ENCODE data around the gene MIDN.

MIDN gene

GRCh38 chr19:1278074-1278473 is 29.7 kb downstream of the MIDN start:
- peaks cover 2 to 46% (median 27%) of the 10 kb centered on the region in 4 experiments for H3K36me3 ChIP-seq (ENCODE audit: control insufficient read depth in 4 of 4, insufficient read depth in 4 of 4, low read length in 3 of 4)
- H3K4me1 ChIP-seq (ENCODE audit: control extremely low read depth in 1 of 4, control insufficient read depth in 4 of 4, insufficient read depth in 4 of 4, low read length in 3 of 4) = peaks cover 0 to 32% (median 30%) of the 10 kb centered on the region in 4 experiments
- DNase-seq = no peak
- peaks cover 0 to 6% (median 0%) of the 10 kb centered on the region in 5 experiments for H3K27me3 ChIP-seq (replicated peaks in 2 of 5; ENCODE audit: control insufficient read depth in 4 of 5, insufficient read depth in 5 of 5, low read length in 4 of 5)
- CTCF ChIA-PET = interaction anchor here (0.8 to 4.8 kb wide), 4 partner anchors 31 to 94 kb away, joined by 3 to 60 read pairs (median 6); no protein-coding TSS in a partner anchor
- H3K27ac ChIP-seq (ENCODE audit: insufficient read depth in 1 of 2, low read depth in 1 of 2, low read length in 2 of 2, poor library complexity in 1 of 2, severe bottlenecking in 2 of 2) = no peak overlapping the region
- H3K9me3 ChIP-seq (ENCODE audit: control extremely low read depth in 1 of 5, control insufficient read depth in 4 of 5, insufficient read depth in 2 of 5, low read depth in 1 of 5, low read length in 4 of 5) = no peaks in the 10 kb centered on the region
- H3K4me3 ChIP-seq (ENCODE audit: control insufficient read depth in 1 of 7, extremely low read depth in 1 of 7, insufficient read depth in 4 of 7, low read depth in 2 of 7, low read length in 6 of 7) = no peak overlapping the region
- 90% methylated on average over 12 of the region's 12 CpGs for WGBS (ENCODE audit: insufficient coverage)
- POLR2A ChIA-PET = no interaction called here

GRCh38 chr19:1278713-1279660 is 30.6 kb downstream of the MIDN start:
- POLR2A ChIA-PET = interaction anchor here (0.8 kb wide), 1 partner anchor 36 kb away, joined by 3 read pairs; no protein-coding TSS in a partner anchor
- WGBS (ENCODE audit: insufficient coverage) = 95% methylated on average over 23 of the region's 25 CpGs
- Histone ChIP-seq H3K27ac (ENCODE audit: insufficient read depth in 1 of 2, low read depth in 1 of 2, low read length in 2 of 2, poor library complexity in 1 of 2, severe bottlenecking in 2 of 2) (no peak overlapping the region), H3K27me3 (replicated peaks in 2 of 5; ENCODE audit: control insufficient read depth in 4 of 5, insufficient read depth in 5 of 5, low read length in 4 of 5) (peaks cover 0 to 15% (median 4%) of the 10 kb centered on the region in 5 experiments), H3K36me3 (ENCODE audit: control insufficient read depth in 4 of 4, insufficient read depth in 4 of 4, low read length in 3 of 4) (peaks cover 2 to 37% (median 18%) of the 10 kb centered on the region in 4 experiments), H3K4me3 (ENCODE audit: control insufficient read depth in 1 of 7, extremely low read depth in 1 of 7, insufficient read depth in 4 of 7, low read depth in 2 of 7, low read length in 6 of 7) (no peak overlapping the region), H3K4me1 (ENCODE audit: control extremely low read depth in 1 of 4, control insufficient read depth in 4 of 4, insufficient read depth in 4 of 4, low read length in 3 of 4) (peaks cover 0 to 29% (median 25%) of the 10 kb centered on the region in 4 experiments), H3K9me3 (ENCODE audit: control extremely low read depth in 1 of 5, control insufficient read depth in 4 of 5, insufficient read depth in 2 of 5, low read depth in 1 of 5, low read length in 4 of 5) (no peaks in the 10 kb centered on the region)
- no peak for DNase-seq
- CTCF ChIA-PET = interaction anchor here (0.6 to 4.8 kb wide), 14 partner anchors 12 to 109 kb away, joined by 3 to 60 read pairs (median 4); no protein-coding TSS in a partner anchor

DNA sequence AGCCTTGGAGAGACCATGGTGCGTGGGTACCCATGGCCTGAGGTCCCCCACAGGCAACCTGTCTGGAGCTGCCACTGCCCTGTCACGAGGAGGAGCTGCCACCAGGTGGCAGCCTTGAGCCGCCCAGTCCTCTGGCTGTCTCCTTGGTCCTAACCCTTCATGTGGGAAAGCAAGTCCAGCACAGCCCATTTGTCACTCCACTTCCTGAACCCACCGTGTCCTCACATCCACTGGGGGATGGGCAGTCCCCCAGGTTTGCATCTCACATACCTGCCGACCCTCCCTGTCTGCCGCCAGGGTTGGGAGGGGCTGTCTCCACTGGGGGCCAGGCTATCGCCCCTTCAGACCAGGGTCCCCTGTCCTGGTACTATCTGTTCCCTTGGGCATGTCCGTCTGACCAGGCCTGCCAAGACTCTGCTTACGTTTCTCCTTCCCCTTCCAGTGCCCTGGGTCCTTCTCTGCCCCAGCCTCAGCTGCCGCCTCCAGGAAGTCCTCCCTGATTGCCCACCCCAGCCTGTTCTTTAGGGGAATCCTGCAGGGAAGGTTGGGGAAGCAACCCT is 31.5 kb downstream of the MIDN start:
- H3K27me3 ChIP-seq (replicated peaks in 2 of 5; ENCODE audit: control insufficient read depth in 4 of 5, insufficient read depth in 5 of 5, low read length in 4 of 5) = peaks cover 0 to 24% (median 13%) of the 10 kb centered on the region in 5 experiments
- H3K4me3 ChIP-seq (ENCODE audit: control insufficient read depth in 1 of 7, extremely low read depth in 1 of 7, insufficient read depth in 4 of 7, low read depth in 2 of 7, low read length in 6 of 7) = no peak overlapping the region
- no peaks in the 10 kb centered on the region for H3K9me3 ChIP-seq (ENCODE audit: control extremely low read depth in 1 of 5, control insufficient read depth in 4 of 5, insufficient read depth in 2 of 5, low read depth in 1 of 5, low read length in 4 of 5)
- peaks cover 0 to 28% (median 11%) of the 10 kb centered on the region in 4 experiments for H3K36me3 ChIP-seq (ENCODE audit: control insufficient read depth in 4 of 4, insufficient read depth in 4 of 4, low read length in 3 of 4)
- H3K4me1 ChIP-seq (ENCODE audit: control extremely low read depth in 1 of 4, control insufficient read depth in 4 of 4, insufficient read depth in 4 of 4, low read length in 3 of 4) = peaks cover 0 to 20% (median 17%) of the 10 kb centered on the region in 4 experiments
- peak; percentile 83 to 90 (median 84) for DNase-seq
- ChIA-PET CTCF (interaction anchor here (0.6 to 4.8 kb wide), 13 partner anchors 11 to 100 kb away, joined by 3 to 60 read pairs (median 4); a partner anchor contains a TSS), POLR2A (interaction anchor here (0.6 to 0.8 kb wide), 2 partner anchors 11 to 35 kb away, joined by 3 read pairs; partner anchors contain the start of gene CIRBP)
- WGBS (ENCODE audit: insufficient coverage) = 46% methylated on average over 9 of the region's 10 CpGs
- H3K27ac ChIP-seq (ENCODE audit: insufficient read depth in 1 of 2, low read depth in 1 of 2, low read length in 2 of 2, poor library complexity in 1 of 2, severe bottlenecking in 2 of 2) = no peak overlapping the region

GRCh38 chr19:1280636-1281568 is 32.5 kb downstream of the MIDN start:
- DNase-seq = no peak
- H3K36me3 ChIP-seq (ENCODE audit: control insufficient read depth in 4 of 4, insufficient read depth in 4 of 4, low read length in 3 of 4) = peaks cover 0 to 27% (median 11%) of the 10 kb centered on the region in 4 experiments
- 97% methylated on average over 45 of the region's 53 CpGs for WGBS (ENCODE audit: insufficient coverage)
- peaks cover 0 to 14% (median 12%) of the 10 kb centered on the region in 4 experiments for H3K4me1 ChIP-seq (ENCODE audit: control extremely low read depth in 1 of 4, control insufficient read depth in 4 of 4, insufficient read depth in 4 of 4, low read length in 3 of 4)
- POLR2A ChIA-PET = no interaction called here
- H3K9me3 ChIP-seq (ENCODE audit: control extremely low read depth in 1 of 5, control insufficient read depth in 4 of 5, insufficient read depth in 2 of 5, low read depth in 1 of 5, low read length in 4 of 5) = no peaks in the 10 kb centered on the region
- CTCF ChIA-PET = interaction anchor here (1.3 to 4.8 kb wide), 4 partner anchors 31 to 91 kb away, joined by 4 to 60 read pairs (median 4); a partner anchor contains a TSS
- peaks cover 0 to 30% (median 18%) of the 10 kb centered on the region in 5 experiments for H3K27me3 ChIP-seq (replicated peaks in 2 of 5; ENCODE audit: control insufficient read depth in 4 of 5, insufficient read depth in 5 of 5, low read length in 4 of 5)
- no peak overlapping the region for H3K4me3 ChIP-seq (ENCODE audit: control insufficient read depth in 1 of 7, extremely low read depth in 1 of 7, insufficient read depth in 4 of 7, low read depth in 2 of 7, low read length in 6 of 7)
- H3K27ac ChIP-seq (ENCODE audit: insufficient read depth in 1 of 2, low read depth in 1 of 2, low read length in 2 of 2, poor library complexity in 1 of 2, severe bottlenecking in 2 of 2) = no peak overlapping the region

- peaks cover 0 to 12% (median 6%) of the 10 kb centered on the region in 4 experiments for H3K4me1 ChIP-seq (ENCODE audit: control extremely low read depth in 1 of 4, control insufficient read depth in 4 of 4, insufficient read depth in 4 of 4, low read length in 3 of 4)
- H3K4me3 ChIP-seq (ENCODE audit: control insufficient read depth in 1 of 7, extremely low read depth in 1 of 7, insufficient read depth in 4 of 7, low read depth in 2 of 7, low read length in 6 of 7) = no peak overlapping the region
- POLR2A ChIA-PET = no interaction called here
- 91% methylated on average over 13 of the region's 15 CpGs for WGBS (ENCODE audit: insufficient coverage)
- DNase-seq = no peak
- CTCF ChIA-PET = interaction anchor here (1.0 to 4.8 kb wide), 2 partner anchors 90 to 91 kb away, joined by 3 to 60 read pairs; no protein-coding TSS in a partner anchor
- peaks cover 0 to 35% (median 21%) of the 10 kb centered on the region in 5 experiments for H3K27me3 ChIP-seq (replicated peaks in 2 of 5; ENCODE audit: control insufficient read depth in 4 of 5, insufficient read depth in 5 of 5, low read length in 4 of 5)
- H3K27ac ChIP-seq (ENCODE audit: insufficient read depth in 1 of 2, low read depth in 1 of 2, low read length in 2 of 2, poor library complexity in 1 of 2, severe bottlenecking in 2 of 2) = no peak overlapping the region
- no peaks in the 10 kb centered on the region for H3K9me3 ChIP-seq (ENCODE audit: control extremely low read depth in 1 of 5, control insufficient read depth in 4 of 5, insufficient read depth in 2 of 5, low read depth in 1 of 5, low read length in 4 of 5)
- H3K36me3 ChIP-seq (ENCODE audit: control insufficient read depth in 4 of 4, insufficient read depth in 4 of 4, low read length in 3 of 4) = peaks cover 0 to 27% (median 11%) of the 10 kb centered on the region in 4 experiments
Observed at GRCh38 chr19:1281569-1282287, 33.3 kb downstream of the MIDN start.

Data from common myeloid progenitor, CD34-positive (primary cell).